PC-3 (cell line): ENCODE measurements around the gene OR51B6.

ENCODE experiments used
- EZH2 ChIP-seq: fragments of 300-600 bp; sonication (generic); IDR thresholded peaks from one replicate; pipeline ENCODE4 v1.6.1; 2017; ENCODE audit warnings: antibody characterized with exemption, mild to moderate bottlenecking, low read length; ENCODE audit not compliant: unreplicated experiment
- EZH2phosphoT487 ChIP-seq: fragments of 300-600 bp; sonication (generic); IDR thresholded peaks from 2 replicates; pipeline ENCODE4 v1.6.1; 2018; ENCODE audit warnings: mild to moderate bottlenecking, antibody characterized with exemption, low read length, borderline replicate concordance
- TF ChIP-seq, protein P1 (sequence below): fragments of 300-600 bp; sonication (generic); conservative IDR thresholded peaks from 2 replicates; pipeline ENCODE4 v1.5.1; 2017; ENCODE audit warnings: antibody characterized with exemption, low read depth, mild to moderate bottlenecking, low read length

DNA sequence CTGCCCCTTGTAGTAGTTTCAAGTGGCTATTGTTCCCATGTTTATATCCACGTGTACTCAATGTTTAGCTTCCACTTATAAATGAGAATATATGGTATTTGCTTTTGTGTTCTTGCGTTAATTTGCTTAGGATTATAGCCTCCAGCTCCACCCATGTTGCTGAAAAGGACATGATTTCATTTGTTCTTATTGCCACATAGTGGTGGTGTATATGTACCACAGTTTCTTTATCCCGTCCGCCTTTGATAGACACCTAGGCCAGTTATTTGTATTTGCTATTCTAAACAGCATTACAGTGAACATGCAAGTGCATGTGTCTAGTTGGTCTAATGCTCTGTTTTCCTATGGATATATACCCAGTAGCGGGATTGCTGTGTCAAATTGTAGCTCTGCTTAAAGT is 34.0 kb upstream of the OR51B6 start:
- TF ChIP-seq, protein P1, sequence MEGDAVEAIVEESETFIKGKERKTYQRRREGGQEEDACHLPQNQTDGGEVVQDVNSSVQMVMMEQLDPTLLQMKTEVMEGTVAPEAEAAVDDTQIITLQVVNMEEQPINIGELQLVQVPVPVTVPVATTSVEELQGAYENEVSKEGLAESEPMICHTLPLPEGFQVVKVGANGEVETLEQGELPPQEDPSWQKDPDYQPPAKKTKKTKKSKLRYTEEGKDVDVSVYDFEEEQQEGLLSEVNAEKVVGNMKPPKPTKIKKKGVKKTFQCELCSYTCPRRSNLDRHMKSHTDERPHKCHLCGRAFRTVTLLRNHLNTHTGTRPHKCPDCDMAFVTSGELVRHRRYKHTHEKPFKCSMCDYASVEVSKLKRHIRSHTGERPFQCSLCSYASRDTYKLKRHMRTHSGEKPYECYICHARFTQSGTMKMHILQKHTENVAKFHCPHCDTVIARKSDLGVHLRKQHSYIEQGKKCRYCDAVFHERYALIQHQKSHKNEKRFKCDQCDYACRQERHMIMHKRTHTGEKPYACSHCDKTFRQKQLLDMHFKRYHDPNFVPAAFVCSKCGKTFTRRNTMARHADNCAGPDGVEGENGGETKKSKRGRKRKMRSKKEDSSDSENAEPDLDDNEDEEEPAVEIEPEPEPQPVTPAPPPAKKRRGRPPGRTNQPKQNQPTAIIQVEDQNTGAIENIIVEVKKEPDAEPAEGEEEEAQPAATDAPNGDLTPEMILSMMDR, result peak; percentile 22; the same call in 1 of the 2 replicates
- TF ChIP-seq EZH2, result no peak
- TF ChIP-seq EZH2phosphoT487, result no peak
